Myocyte (in vitro differentiated cells): Measurements from ENCODE around the gene TRIM41. TPM values are rescaled to one million over a fixed set of nuclear protein-coding genes. Genes with fewer than 3 reads are reported as not detected.
A peak's percentile ranks its signal among the peaks of the same experiment; 100 is the strongest.
"Not testable (repeated sequence)": the region's sequence is repeated elsewhere in the genome, so short reads cannot be mapped to it uniquely, and the experiment has no call there.

Experiments used
- DNase-seq: peaks from one replicate; pipeline ENCODE4 v3.0.0-alpha.2; 2012; ENCODE audit warnings: low read depth
- microRNA-seq: library from miRNA; unstranded; fragments of <30 nt; microRNA quantifications from one replicate; pipeline ENCODE4, GENCODE V29; 2016
- total RNA-seq: library from RNA; depleted of rRNA; stranded (reverse); fragments of >200 nt; gene quantifications from 2 replicates; pipeline ENCODE4 v1.2.3, GENCODE V29; 2014

The TRIM41 gene
- total RNA-seq, 1 donor from 2014 or later: 13.8 TPM

GRCh38 chr5:181282874-181283273 lies 59.8 kb downstream of the TRIM41 start:
- no peak for DNase-seq

- DNase-seq: peak; percentile 24
These were observed 60.3 kb downstream of the TRIM41 start for GRCh38 chr5:181283347-181283746.

GRCh38 chr5:181283841-181284755 lies 61.0 kb downstream of the TRIM41 start:
- DNase-seq: not testable (repeated sequence)

Small RNA genes within 50 kb of the gene (microRNA-seq; reads per million reads assigned to microRNA genes)
- not detected for gene MIR4638

Other genes with a start within 250 kb of the TRIM41 start
- gene BTNL3, start 234.4 kb upstream of the TRIM41 start, total RNA-seq: 0.21 TPM in 1 of 2 replicates, not detected in the other
- gene BTNL9, start 183.0 kb upstream of the TRIM41 start, total RNA-seq: not detected in 2 replicates
- gene OR2V1, start 92.1 kb upstream of the TRIM41 start, total RNA-seq: not detected in 2 replicates
- not detected in 2 replicates for gene OR2V2, start 75.7 kb upstream of the TRIM41 start, total RNA-seq
- gene TRIM7, start 18.1 kb upstream of the TRIM41 start, total RNA-seq: 8.9 and 18.8 TPM in 2 replicates
- 2,741 and 2,769 TPM in 2 replicates for gene RACK1, start 20.6 kb downstream of the TRIM41 start, total RNA-seq
- 4.3 and 8.0 TPM in 2 replicates for gene TRIM52, start 37.9 kb downstream of the TRIM41 start, total RNA-seq
- gene OR4F3, start 144.0 kb downstream of the TRIM41 start, total RNA-seq: not detected in 2 replicates